Dermis blood vessel endothelial cell (primary cell): ENCODE results near the gene IRF4. TPM values are rescaled to one million over a fixed set of nuclear protein-coding genes. Genes with fewer than 3 reads are reported as not detected.

ENCODE experiments used
- DNase-seq: peaks from one replicate; pipeline ENCODE4 v3.0.0; 2010
- total RNA-seq: library from RNA; depleted of rRNA; stranded (reverse); fragments of >200 nt; gene quantifications from 2 replicates; pipeline ENCODE4 v1.2.3, GENCODE V29; 2014

Gene IRF4
- total RNA-seq, 1 donor from 2014 or later: not detected

- DNase-seq: no peak
These were observed 53.2 kb downstream of the IRF4 start for GRCh38 chr6:444653-445275.

GRCh38 chr6:445571-446417, 54.2 kb downstream of the IRF4 start:
- DNase-seq: no peak

- peak; percentile 39 for DNase-seq
These were observed 55.1 kb downstream of the IRF4 start for GRCh38 chr6:446418-447366.

- no peak for DNase-seq
These were observed 56.0 kb downstream of the IRF4 start for GRCh38 chr6:447381-448165.

DNA sequence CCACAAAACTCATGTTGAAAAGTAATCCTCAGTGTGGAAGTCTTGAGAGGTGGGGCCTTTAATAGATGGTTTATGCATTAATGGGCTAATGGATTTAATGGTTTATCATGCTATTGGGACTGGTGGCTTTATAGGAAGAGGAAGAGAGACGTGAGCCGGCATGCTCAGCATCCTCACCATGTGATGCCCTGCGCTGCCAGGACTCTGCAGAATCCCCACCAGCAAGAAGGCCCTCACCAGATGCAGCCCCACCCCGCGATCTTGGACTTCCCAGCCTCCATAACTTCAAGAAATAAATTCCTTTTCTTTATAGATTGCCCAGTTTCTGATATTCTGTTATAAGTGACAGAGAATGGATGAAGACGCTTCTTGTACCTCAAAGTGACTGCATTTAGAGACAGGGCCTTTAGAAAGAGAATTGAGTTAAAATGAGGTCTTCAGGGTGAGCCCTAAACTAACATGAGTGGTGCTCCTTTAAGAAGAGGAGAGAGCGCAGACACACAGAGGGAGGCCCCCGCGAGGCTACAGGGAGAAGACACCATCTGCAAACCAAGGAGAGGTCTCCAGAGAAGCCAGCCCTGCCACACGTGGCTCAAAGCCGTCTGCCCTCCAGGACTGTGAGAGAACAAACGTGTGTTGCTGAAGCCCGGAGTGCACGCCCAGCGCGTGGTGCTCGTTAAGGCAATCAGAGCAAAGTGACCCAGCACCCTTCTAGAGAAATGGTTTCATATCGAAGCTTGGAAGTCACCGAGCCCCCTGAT, 56.9 kb downstream of the IRF4 start:
- no peak for DNase-seq

DNA sequence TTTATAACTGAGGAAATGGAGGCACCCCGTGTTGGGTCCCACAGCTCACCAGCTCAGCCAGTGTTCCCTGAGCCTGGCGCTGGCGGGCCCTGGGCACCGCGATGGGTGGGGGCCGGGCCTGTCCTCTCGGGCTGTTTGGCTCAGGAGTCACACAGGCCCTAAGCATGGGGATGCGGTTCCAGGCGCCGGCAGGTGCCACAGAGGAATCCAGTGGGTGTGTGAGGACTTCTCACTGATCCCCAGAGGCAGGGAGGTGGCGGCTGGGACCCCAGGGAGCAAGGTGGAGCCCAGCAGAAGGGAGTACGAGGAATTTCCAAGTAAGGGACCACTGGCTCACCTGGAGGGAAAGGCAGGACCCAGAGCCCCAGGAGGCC, 57.5 kb downstream of the IRF4 start:
- DNase-seq: no peak

DNA sequence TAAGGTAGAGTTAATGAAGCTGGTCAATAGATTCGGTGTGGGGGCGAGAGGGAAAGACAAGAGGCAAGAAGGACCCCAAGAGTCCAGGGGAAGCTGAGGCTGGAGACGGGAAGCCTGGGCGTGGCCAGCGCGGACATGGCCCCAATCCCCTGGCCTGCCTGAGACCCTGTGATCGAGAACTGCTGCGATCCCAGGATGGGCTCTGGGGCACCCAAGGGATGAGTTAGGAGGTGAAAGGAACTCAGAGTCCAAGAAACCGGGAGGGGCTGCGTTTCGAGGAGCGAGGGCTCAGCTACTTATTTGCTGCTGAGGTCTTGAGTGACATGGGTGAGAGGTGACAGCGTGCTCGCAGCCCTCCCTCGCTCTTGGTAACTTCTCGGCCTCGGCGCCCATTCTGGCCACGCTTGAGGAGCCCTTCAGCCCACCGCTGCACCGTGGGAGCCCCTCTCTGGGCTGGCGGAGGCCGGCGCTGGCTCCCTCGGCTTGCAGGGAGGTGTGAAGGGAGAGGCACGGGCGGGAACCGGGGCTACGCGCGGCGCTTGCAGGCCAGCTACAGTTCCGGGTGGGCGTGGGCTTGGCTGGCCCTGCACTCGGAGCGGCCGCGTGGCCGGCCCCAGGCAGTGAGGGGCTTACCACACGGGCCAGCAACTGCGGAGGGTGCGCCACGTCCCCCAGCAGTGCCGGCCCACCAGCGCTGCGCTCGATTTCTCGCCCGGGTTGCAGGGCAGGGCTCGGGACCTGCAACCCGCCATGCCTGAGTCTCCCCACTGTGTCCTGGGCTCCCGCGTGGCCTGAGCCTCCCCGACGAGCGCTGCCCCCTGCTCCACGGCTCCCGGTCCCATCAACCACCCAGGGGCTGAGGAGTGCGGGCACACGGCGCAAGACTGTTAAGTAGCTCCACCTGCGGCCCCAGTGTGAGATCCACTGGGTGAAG, 58.2 kb downstream of the IRF4 start:
- DNase-seq: no peak

GRCh38 chr6:451336-451735, 59.8 kb downstream of the IRF4 start:
- no peak for DNase-seq

DNA sequence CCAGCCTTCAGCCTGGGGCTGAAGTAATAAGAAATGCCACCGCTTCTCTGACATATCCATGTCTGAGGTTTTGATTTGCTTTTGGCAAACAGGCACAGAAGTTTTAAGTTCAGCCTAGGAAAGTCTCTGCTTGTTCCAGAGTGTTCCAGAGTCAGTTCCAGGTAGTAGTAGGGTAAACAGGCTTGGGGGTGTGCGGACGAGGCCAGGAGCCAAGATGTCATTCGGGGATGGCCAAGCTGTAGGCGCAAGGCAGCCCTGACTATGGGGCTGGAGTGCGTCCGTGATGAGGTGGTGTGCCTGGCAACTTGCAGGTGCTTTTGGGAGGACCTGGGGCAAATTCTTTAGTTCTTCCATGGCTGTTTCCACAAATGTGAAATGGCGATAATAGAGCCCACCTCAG, 60.3 kb downstream of the IRF4 start:
- no peak for DNase-seq

- DNase-seq: no peak
These were observed 60.9 kb downstream of the IRF4 start for GRCh38 chr6:452301-453067.

DNA sequence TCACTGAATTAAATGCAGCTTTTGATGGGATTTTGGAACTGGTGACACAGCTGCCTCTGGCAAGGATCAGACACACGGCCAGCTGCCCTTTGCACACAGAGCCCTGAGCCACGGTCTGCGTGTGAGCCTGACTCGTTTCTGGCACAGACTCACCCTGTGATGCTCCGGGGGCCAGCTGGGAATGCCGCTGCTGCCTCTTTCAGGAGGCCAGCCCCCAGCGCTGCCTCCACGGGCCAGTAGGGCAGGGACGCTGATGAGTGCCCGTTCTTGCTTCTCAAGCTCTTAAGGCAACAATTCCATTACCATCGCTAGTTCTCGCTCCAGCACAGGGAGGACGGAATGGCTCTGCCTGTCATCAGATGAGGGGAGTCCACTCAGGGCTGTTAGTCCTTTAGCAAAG, 61.6 kb downstream of the IRF4 start:
- DNase-seq: no peak

GRCh38 chr6:454148-454991, 62.8 kb downstream of the IRF4 start:
- no peak for DNase-seq

- no peak for DNase-seq
These were observed 63.5 kb downstream of the IRF4 start for GRCh38 chr6:455006-455585.

- DNase-seq: no peak
These were observed 64.3 kb downstream of the IRF4 start for GRCh38 chr6:455835-456234.

GRCh38 chr6:456358-456867, 64.9 kb downstream of the IRF4 start:
- DNase-seq: no peak

DNA sequence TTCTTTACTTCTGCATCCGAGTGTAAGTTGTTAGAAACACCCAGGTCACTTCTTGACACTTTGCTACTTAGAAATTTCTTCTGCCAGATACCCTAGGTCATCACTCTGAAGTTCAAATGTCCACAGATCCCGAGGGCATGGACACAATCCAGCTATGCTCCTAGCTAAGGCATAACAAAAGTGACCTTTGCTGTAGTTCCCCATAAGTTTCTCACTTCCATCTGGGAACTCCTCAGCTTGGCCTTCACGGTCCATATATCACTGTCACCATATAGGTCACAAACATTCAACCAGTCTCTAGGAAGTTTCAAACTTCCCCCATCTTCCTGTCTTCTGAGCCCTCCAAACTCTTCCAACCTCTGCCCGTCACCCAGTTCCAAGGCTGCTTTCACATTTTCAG, 65.3 kb downstream of the IRF4 start:
- no peak for DNase-seq
